ENCODE measurements around the gene NRN1.
"Not testable (repeated sequence)": the region's sequence is repeated elsewhere in the genome, so short reads cannot be mapped to it uniquely, and the experiment has no call there.

NRN1 gene

GRCh38 chr6:6006428-6007365 lies at the start of gene NRN1:
Gene NRN1, minus strand, starts transcription at chr6:6006925. Its CDS starts 176 bp downstream, at chr6:6006749.
- DNase-seq (ENCODE audit: low read depth), result peak; percentile 45

GRCh38 chr6:6052216-6052615 lies 45.5 kb upstream of the NRN1 start:
- DNase-seq (ENCODE audit: low read depth), result no peak

GRCh38 chr6:6046716-6047115 lies 40.0 kb upstream of the NRN1 start:
- no peak for DNase-seq (ENCODE audit: low read depth)

- no peak for DNase-seq (ENCODE audit: low read depth)
These were observed 33.3 kb upstream of the NRN1 start for GRCh38 chr6:6039946-6040509.

- no peak for DNase-seq (ENCODE audit: low read depth)
These were observed 30.5 kb upstream of the NRN1 start for GRCh38 chr6:6037179-6037578.

GRCh38 chr6:6033858-6034257 lies 27.1 kb upstream of the NRN1 start:
- DNase-seq (ENCODE audit: low read depth), result no peak

GRCh38 chr6:6026513-6027205 lies 19.9 kb upstream of the NRN1 start:
- DNase-seq (ENCODE audit: low read depth), result no peak

- no peak for DNase-seq (ENCODE audit: low read depth)
These were observed 19.0 kb upstream of the NRN1 start for GRCh38 chr6:6025736-6026135.

GRCh38 chr6:6024220-6024619 lies 17.5 kb upstream of the NRN1 start:
- no peak for DNase-seq (ENCODE audit: low read depth)

GRCh38 chr6:6022841-6023240 lies 16.1 kb upstream of the NRN1 start:
- not testable (repeated sequence) for DNase-seq (ENCODE audit: low read depth)

- peak; percentile 51 for DNase-seq (ENCODE audit: low read depth)
These were observed 2.1 kb upstream of the NRN1 start for GRCh38 chr6:6008648-6009421.

GRCh38 chr6:6008089-6008647 lies 1.4 kb upstream of the NRN1 start:
- DNase-seq (ENCODE audit: low read depth), result no peak

- DNase-seq (ENCODE audit: low read depth), result no peak
These were observed 802 bp upstream of the NRN1 start for GRCh38 chr6:6007366-6008088.

- DNase-seq (ENCODE audit: low read depth), result no peak
These were observed 708 bp downstream of the NRN1 start for GRCh38 chr6:6006006-6006427.

- no peak for DNase-seq (ENCODE audit: low read depth)
These were observed 1.4 kb downstream of the NRN1 start for GRCh38 chr6:6005051-6006005.

- no peak for DNase-seq (ENCODE audit: low read depth)
These were observed 2.2 kb downstream of the NRN1 start for GRCh38 chr6:6004390-6004995.

GRCh38 chr6:6003621-6004366 lies 2.9 kb downstream of the NRN1 start:
- peak; percentile 27 for DNase-seq (ENCODE audit: low read depth)

- DNase-seq (ENCODE audit: low read depth), result no peak
These were observed 3.7 kb downstream of the NRN1 start for GRCh38 chr6:6002848-6003620.
